ENCODE data around the gene LRP1-AS.

Gene LRP1-AS

DNA sequence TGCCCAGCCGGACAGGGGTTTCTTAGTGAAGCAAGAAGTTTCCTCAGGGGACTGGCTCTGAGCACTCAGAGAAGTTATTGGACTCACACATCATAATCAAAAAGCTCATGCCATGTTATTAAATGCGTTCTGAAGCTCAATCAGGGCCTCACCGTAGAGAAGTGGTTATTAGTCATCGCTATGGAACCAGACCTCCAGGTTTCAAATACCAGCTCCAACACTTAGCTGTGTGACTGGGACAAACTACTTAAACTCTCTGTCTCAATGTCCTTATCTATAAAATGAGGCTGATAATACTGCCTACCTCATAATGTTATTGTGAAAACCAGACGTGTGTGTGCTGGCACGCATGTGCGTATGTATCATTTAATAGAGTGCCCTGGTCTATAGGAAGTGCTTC lies 43.6 kb downstream of the LRP1-AS start:
- in situ Hi-C loops (cut with HindIII; ENCODE audit: low sequenced_read_pairs), result no loop called here

- in situ Hi-C loops (cut with HindIII; ENCODE audit: low sequenced_read_pairs), result no loop called here
Measured at GRCh38 chr12:57101892-57102695, 45.3 kb downstream of the LRP1-AS start.

GRCh38 chr12:57099766-57100165 lies 47.7 kb downstream of the LRP1-AS start:
- in situ Hi-C loops (cut with HindIII; ENCODE audit: low sequenced_read_pairs), result no loop called here

GRCh38 chr12:57099047-57099714 lies 48.2 kb downstream of the LRP1-AS start:
- in situ Hi-C loops (cut with HindIII; ENCODE audit: low sequenced_read_pairs), result no loop called here

DNA sequence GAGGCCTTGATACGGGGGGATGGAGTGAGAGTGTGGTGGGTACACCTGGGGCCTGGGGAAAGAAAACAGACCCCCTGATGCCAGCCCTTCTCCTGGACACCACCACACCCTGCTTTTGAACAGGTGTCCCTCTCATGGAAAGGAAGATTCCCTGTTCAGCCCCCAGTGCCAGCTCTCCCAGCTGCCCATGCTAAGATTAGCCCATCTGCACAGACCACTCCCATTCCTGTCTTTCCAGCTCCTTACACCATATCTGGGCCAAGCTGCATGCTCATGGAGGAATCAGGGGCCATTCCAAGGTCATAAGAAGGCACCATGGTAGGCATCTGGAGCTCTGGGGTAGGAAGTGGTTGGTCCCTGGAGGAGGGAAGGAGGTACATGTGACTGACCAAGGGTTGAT lies 48.9 kb downstream of the LRP1-AS start:
- in situ Hi-C loops (cut with HindIII; ENCODE audit: low sequenced_read_pairs), result no loop called here

GRCh38 chr12:57097554-57097835 lies 49.9 kb downstream of the LRP1-AS start:
- in situ Hi-C loops (cut with HindIII; ENCODE audit: low sequenced_read_pairs), result no loop called here

- in situ Hi-C loops (cut with HindIII; ENCODE audit: low sequenced_read_pairs), result no loop called here
Measured at GRCh38 chr12:57096748-57097553, 50.5 kb downstream of the LRP1-AS start.

GRCh38 chr12:57096099-57096572 lies 51.3 kb downstream of the LRP1-AS start:
- in situ Hi-C loops (cut with HindIII; ENCODE audit: low sequenced_read_pairs), result no loop called here

DNA sequence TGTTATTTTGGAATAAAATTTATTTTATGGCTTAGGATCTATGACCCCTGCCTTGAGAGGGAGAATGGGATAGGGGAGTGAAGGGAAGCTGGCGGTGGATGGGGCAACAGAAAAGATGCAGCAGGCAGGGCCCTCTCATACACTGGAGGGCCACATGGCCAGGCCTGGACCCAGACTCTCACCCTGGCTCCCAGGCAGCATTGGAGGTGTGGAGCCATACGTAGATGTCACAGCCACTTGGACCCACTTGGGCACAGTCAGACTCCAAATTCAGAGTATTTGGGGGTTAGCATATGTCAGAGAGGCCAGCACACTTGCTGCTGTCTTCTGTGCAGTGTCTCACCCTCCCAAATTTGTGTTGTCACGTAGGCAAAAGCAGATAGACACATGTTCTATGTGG lies 52.0 kb downstream of the LRP1-AS start:
- in situ Hi-C loops (cut with HindIII; ENCODE audit: low sequenced_read_pairs), result no loop called here

All from DLD1 (cell line).